Fibroblast of skin of left biceps (primary cell): ENCODE results near the gene MDFI.

Experiments used
- DNase-seq, 2 experiments: peaks; one replicate each; pipeline ENCODE4 v3.0.0-alpha.2; 2013; ENCODE audit warnings: low read depth in 2 of 2

Gene MDFI

GRCh38 chr6:41634657-41635056, 3.6 kb upstream of the MDFI start:
- DNase-seq, result no peak

- no peak for DNase-seq
Observed at GRCh38 chr6:41635365-41635764, 2.9 kb upstream of the MDFI start.

DNA sequence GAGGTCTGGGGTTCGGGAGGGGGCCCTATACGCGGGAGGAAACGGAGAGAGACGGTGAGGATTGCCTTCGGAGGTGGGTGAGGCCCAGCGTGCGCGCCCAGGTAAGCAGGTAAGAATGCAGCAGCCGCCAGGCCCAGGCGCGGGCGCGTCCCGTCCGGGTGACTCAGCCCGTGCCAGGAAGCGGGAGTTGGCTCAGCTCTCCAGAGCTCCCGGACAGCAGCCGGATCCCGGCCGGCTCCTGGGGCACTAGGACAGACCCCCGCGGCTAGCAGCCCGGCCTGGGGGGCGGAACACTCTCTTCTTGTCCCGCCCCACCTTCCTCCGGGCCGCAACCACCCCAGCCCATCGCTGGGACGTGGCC, 1.5 kb upstream of the MDFI start:
- no peak for DNase-seq

GRCh38 chr6:41637194-41638001, 870 bp upstream of the MDFI start:
- no peak for DNase-seq

DNA sequence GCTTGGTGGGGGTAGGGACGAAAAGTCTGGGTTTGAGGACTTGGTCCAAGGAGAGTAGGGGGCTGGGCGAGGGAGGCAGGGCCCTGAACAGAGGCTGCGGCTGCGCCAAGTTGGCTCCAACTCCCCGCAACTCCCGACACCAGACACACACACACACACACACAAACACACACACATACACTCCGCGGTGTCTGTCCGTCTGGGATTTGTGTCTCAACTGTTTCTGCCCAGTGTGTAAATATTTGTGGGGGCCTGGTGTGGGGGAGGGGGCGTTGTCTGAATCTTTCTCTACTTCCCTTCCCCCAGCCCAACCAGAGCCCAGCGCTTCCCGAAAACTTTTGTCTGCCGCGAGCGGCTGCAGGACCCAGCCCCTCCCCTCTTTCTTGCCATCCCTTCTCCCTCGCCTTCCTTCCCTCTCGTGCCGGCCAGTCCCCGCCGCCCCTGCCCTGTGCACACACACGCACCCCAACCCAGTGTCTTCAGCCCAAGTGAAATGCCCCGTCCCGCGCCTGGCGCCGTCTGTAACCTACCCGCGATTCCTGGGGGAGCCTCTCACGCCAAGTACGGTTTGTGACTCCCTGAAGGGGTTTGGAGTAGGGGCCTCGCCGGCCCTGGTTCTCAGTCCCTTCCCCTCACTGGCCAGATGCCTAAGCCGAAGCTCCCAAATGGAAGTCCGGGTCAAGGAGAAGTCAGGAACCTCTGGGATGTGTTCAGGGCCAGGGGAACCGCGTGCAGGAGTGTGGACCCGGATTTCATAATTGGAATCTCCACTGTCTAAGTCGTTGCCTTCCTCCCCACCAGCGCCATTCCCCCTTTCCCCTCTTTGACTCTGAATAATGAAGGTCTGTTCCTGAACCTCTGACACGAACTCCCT, 904 bp downstream of the MDFI start:
- DNase-seq, result peak; percentile 63 to 68

DNA sequence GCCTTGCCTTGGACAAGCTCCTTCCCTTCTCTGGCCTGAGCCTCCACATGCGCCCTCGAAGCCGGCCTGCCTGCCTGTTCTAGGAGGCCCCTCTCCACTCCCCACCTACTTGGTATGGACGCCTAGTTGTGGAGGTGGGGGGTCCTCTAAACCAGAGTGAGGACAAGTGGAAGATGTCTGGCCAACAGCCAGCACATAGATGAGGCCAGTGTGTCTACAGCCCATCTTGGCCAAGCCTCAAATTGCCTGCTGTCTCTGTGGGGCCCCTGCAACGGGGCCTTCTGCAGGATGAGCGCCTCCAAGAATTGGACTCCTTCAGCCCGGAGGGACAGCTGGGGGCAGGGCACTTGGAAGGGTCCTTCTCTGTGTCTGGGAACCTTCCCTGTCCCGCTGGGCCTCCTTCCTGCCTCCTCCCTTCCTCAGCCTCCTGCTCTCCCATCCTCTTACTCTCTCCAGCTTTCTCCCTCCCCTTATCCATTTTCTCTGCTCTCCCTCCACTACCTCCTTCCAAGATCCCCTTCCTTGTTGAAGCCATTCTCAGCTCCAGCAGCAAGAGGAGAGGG, 1.6 kb downstream of the MDFI start:
- DNase-seq, result peak in 1 of 2 experiments; percentile 26

DNA sequence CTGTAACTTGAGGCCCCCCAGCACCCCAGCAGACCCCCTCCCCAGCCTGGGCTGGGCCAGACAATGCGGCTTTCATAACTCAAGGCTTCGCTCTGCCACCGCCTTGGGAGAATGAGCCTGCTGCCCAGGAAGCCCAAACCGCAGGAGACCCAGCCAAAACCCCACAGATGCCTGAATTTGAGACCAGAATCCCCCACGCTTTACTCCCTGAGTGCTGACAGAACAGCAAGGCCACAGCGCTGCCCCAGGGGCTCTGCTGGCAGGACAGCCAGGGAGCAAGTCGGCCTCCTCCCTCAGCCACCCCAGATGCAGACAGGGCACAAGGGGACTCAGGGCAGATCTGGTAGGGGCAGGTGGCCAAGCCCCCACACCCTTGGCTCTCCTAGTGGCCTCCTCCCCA, 2.2 kb downstream of the MDFI start:
- no peak for DNase-seq

GRCh38 chr6:41641352-41641925, 3.2 kb downstream of the MDFI start:
- no peak for DNase-seq

GRCh38 chr6:41642090-41642959, 4.1 kb downstream of the MDFI start:
- DNase-seq, result no peak

DNA sequence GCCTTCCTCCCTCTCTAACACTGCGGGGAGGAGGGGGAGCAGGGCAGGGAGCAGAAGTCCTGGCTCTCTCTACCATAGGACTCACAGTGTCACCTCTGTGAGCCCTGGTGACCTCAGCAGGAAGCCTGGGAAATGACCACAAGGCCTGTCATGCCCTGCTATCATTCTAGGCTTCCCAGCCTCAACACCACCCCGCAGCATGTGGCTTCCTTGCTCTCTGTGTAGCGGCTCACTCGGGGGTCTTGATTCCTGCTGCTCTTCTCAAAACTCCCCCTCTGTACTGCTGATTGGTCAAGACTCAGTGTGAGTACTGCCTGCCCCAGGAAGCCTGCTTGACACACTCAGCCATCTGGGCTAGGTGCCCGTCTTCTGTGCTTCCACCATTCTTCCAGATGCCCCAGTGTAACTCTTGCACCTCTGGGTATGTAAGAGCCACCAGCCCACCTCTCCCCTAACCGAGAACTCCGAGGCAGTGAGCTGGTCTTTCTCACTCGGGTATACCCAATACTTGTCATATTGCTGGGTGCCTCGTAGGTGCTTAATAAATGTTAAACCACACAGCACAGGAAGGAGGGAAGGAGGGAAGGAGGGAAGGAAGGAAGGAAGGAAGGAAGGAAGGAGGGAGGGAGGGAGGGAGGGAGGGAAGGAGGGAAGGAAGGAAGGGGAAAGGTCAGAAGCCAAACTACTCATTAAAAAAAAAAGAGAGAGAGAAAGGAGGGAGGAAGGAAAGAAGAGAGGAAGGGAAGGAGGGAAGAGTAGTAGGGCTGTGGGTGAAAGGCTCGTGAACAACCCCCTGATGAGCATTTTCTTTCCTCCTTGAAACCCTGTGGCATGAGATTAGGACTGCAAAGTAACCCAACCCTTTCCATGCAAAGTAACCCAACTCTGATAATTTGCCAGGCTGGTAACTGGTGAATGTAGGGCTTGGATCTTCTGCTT, 5.0 kb downstream of the MDFI start:
- no peak for DNase-seq

- no peak for DNase-seq
Observed at GRCh38 chr6:41643899-41644269, 5.6 kb downstream of the MDFI start.

- DNase-seq, result no peak
Observed at GRCh38 chr6:41644297-41644879, 6.1 kb downstream of the MDFI start.

DNA sequence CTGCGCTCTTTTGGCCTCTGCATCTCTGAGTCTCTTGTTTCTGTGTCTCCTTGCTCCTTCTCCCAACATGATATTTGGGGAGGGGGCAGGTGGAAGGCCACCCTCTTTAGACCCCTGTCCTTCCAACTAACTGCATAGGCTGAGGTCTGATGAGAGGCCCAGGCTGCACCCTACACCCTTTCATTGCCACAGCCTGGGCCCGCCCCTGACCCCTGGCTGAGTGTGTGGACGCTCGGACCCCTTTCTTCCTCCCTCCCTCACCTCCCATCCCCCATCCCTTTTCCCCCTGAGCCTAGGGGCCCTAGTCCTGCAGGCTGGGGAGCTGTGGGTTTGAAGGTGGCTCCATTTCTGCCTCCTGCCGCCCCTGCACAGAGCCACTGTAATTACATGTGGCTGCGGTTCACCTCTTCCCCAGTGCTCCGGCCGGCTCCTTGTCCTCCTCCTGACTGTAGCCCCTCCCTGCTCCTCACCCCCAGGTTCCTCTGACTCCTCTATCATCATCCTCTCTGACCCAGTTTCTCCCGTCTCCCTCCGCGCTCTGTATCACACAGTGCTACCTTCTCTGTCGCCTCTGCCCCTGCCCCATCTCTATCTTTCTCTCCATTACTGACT, 6.8 kb downstream of the MDFI start:
- DNase-seq, result no peak

GRCh38 chr6:41646026-41646795, 7.9 kb downstream of the MDFI start:
- DNase-seq, result no peak

DNA sequence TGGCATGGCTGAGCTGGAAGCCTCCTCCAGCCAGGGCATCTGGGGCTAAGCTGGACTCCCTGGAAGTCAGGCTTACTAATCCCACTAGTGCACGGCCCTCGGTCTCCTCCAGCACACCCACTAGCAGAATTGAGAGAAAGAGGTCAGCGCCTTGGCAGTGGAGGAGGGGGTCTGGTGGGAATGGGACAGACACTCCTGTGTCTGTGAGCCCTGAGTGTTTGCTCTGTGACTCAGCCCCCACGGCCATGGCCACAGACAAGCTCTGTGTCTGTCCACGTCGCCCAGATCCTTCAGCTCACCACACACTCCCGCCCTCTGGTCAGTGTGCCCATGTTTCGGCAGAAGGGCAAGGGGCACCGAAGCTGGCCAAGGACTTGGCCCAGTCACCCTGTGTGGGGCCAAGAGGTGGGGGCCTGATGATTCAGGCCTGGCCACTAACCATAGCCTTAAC, 8.8 kb downstream of the MDFI start:
- DNase-seq, result no peak

DNA sequence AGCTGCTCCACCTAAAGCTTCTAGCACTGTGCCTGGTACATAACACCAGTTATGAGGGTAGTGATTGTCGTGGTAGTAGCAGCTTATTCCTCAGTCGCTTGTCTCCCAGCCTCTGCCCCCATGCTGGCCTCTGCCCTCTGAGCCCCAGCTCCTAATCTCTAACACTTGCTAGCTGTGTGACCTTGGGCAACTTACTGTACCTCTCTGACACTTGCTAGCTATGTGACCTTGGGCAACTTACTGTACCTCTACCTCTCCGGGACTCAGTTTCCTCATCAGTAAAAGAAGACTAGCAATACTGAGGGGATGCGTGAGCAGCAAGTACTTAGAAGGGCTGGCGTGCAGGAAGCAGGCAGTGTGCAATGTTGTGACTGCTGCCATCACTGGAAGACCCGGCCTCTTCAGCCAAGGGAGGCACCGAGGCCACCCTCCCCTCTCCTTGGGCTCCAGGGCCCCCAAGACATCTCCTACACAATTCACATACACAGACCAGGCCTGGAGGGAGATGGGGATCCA, 9.9 kb downstream of the MDFI start:
- DNase-seq, result no peak

DNA sequence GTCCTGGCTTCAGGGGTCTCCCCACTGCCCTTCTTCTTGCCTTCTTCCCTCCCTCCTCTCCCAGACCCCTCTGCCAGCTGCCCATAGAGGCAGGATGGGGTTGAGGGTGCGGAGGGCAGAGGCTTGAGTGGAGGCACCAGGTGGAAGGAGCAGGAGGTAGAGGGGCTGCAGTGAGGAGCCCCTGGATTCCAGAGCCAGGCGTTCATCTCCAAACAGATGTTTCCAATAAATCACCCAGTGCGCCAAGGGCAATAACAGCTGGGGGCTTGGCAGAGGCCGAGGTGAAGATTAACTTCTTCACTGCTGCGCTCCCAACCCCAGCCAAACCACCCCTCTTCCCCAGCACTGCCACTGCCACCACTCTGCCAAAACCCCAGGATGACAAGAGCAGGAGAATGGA, 10.7 kb downstream of the MDFI start:
- no peak for DNase-seq

DNA sequence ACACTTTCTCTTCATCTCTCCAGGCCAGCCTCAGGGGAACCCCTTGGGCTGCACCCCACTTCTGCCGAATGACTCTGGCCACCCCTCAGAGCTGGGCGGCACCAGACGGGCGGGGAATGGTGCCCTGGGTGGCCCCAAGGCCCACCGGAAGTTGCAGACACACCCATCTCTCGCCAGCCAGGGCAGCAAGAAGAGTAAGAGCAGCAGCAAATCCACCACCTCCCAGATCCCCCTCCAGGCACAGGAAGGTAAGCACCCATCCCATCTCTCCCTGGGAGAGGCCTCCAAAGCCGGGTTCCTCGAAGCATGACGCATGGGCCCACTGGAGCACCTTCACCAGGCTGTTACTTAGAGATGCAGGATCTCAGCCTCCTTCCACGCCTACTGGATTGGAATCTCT, 11.3 kb downstream of the MDFI start:
- DNase-seq, result no peak
